T-helper 9 cell (primary cell): ENCODE results near the gene PLXNC1.

ENCODE experiments used
- DNase-seq: peaks from one replicate; pipeline ENCODE4 v3.0.0-alpha.2; 2020

PLXNC1 gene

DNA sequence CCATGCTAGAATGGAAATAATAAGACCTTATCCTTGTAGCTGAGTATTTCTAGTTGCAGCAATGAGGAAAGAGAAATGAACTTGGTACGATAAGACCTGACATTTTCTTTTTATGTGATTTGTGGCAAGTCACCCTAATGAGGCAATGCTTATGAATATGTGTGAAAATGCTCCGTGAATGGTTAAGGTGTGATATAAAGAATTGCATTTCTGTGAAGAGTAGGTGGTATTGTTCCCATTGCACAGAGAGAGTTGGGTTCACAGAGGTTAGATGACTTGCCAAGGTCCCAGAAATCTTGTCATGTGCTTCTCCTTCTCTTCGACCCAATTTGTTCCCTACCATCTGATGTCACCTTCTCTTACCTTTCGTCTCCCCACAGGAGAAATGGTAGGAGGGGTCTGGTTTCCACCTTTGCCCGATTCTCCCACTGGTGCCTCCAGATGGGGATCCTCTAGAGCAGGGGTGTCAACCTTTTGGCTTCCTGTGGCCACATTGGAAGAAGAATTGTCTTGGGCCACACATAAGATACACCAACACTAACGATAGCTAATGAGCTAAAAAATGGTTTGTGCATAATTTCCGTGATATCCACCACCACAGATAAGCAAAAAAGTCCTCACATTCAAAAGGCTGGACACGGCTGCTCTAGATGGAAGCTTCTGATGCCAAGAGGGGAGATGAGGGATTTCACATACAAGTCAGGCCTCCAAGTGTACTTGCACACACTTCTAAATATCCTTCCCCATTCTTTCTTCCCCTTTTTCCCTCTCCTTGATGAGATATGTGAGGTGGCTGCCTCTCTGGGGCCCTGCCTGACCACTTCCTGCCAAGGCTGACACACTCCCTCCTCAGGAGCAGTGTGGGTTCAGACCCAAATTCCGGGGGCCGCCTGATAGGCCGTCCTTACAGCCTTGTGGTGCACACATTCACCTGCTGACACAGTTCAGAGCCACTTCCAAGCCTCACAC, 96.1 kb downstream of the PLXNC1 start:
- peak; percentile 5 for DNase-seq

DNA sequence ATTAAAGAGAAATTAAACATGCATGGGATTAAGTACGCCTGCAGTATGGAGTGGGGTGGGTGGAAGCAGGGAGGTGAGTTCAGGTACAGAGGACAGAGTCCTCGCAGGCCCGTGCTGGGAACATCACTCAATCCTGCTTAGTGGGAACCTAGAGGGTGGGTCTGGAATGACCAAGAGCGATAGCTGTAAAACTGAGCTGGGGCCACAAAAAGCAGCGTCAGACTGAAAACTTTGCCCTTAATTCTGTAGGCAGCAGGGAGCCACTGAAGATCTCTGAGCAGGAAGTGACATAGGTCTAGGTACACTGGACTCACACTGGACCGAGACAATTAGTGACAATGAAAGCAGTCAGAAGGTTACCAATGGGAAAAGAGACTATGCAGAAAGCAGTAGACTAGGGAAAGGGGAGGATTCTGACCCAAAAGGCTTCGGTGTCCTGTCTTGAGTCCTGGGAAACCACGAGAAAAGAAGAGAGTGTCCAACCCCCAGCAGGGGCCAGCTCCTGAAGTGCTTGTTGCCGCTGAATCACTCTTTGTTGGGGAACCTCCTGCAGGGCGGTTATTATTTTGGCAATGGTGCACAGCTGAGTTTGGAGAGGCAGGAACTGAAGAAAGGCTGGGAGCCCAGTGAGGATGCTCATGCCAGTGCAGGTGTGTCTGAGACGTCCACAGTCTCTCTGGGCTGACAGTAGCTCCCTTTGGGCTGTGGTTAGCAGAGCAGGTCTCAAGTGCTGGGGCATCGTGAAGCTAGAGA, 97.4 kb downstream of the PLXNC1 start:
- DNase-seq = no peak

DNA sequence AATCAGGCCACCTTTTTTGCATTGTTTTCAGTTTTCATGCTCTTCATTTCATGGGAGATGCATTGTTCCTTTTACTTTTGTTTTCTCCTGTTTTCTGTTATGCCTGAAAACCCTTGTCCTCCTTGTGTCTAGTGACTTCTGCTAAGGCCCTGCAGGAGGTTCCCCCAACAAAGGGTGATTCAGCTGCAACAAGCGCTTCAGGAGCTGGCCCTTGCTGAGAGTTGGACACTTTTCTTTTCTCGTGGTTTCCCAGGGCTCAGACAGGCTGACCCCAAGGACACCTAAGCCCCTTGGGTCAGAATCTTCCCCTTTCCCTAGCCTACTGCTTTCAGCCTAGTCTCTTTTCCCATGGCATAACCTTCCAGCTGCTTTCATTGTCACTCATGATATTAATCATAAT, 98.9 kb downstream of the PLXNC1 start:
- DNase-seq = no peak

DNA sequence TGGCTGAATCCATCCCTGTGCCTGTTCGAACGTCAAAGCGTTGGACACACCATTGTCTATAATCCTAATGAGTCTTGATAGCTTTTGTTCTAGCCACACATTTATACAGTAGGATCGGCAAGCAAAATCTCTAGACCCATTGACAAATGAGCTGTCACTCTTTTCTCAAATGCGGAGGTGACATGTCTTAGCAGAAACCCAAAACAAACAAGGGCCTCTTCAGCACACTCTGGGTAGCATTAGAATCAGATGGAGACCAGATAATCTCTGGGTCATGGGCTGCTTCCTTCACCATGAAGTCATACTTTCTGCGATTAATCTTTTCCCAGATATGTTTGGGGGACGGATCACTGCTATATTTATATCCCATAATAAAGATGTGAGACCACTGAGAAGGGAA, 100.2 kb downstream of the PLXNC1 start:
- DNase-seq = no peak

DNA sequence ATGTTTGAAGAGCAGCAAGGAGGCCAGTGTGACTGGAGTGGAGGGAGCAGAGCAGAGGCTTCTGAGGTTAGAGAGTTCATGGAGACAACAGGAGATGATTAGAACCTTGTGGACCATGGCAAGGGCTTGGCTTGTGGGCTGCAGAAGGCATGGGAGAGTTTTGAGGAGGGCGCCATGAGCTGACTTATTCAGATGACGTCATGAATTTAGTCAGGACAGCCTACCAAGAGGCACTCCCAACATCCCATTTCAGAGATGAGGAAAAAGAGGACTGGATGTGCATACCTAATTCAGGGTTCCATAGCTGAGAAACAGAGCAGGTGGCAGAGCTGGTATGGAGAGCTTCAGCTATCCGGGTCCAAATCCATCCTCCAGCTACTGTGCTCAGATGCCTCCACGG, 101.8 kb downstream of the PLXNC1 start:
- DNase-seq = no peak

DNA sequence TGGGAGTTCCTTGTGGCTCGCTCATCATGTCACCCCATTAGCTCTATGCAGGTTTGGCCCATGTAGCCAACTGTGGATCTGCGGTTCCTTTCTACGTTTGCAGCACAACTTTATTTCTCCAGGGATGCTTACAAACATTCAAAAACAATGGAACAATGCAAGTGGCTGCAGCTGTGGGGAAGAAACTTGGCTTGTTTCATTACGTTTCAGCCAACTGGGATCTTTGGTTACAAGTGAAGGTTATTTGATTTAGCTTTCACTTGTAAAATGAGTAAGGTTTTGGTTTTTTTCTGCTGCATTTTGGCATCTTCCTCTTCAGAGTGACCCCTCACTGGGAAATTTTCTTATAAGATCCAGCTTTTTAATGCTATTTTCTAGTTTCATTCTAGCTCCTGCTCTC, 105.9 kb downstream of the PLXNC1 start:
- no peak for DNase-seq

DNA sequence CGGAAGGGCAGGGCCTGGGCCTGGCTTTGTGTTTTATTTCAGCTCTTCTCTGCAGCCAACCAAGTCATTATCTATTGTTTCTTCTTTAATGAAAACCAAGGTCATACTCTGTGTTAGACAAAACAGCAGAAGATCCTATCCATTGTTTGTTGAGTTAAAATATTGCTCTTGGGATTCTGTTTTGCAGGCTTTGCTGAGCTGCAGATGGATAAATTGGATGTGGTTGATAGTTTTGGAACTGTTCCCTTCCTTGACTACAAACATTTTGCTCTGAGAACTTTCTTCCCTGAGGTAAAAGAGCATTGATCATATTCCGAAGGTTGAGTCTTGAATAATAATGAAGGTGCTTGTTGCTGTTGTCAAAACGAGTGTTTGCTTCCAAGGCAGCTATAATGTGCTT, 106.6 kb downstream of the PLXNC1 start:
- no peak for DNase-seq

DNA sequence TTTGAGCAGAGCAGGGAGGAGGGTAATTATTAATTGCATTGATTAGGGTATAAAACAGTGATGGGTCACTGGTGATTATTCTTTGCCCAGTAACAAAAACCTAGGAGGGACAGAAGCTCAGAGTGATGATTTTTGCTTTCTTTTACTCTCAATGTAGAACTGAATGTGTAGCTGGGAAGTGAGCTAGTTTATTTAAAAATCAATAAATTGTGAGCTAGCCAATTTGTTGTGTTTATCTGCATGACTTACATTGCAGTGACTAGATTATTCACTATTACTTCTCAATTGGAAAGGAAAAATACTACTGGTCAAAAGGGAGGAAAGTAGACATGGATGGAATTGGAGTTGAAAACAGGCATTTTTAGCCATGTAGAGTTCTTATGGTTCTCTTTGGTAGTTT, 107.1 kb downstream of the PLXNC1 start:
- no peak for DNase-seq

DNA sequence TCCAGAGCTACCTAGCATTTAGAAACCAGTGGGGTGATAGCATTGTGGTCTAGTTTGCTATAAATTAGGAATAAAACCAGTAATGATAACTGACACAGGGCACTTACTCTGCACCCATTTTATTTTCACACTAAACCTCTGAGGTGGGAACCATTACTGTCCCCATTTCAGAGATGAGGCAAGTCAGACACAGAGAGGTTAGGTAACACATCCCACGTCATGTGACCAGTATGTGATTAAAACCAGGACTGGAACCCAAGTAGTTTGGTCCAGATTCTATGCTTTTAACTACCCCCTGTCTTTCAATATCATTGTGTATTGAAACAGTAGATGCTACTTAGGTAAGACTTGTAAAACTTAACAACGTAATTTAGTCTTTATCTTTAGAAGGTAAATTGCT, 110.2 kb downstream of the PLXNC1 start:
- DNase-seq = no peak

DNA sequence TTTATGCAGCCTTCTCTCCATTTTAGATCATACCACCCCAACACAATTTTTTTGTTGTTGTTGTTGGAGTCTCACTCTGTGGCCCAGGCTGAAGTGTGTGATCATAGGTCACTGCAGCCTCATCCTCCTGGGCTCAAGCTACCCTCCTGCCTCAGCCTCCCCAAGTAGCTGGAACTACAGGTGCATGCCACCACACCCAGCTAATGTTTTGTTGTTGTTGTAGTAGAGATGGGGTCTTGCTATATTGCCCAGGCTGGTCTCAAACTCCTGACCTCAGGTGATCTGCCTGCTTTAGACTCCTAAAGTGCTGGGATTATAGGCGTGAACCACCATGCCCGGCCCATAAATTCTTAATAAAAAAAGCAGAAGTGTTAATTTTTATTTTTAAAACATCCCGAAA, 111.6 kb downstream of the PLXNC1 start:
- no peak for DNase-seq

DNA sequence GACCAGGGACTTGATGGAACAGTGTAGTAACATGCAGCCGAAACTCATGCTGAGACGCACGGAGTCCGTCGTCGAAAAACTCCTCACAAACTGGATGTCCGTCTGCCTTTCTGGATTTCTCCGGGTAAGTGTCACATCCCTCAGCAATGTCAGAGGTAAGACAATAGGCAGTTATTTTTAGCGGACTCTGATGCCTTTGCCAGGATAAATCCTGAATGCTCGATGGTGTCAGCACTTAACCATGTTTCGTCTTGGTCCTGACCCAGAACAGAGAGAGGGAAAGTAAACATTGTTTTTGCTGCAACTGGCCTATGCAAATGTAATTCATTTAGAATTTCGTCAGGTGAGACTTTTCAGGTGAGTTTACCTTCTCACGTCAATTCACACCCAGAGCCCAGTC, 112.3 kb downstream of the PLXNC1 start:
- no peak for DNase-seq

DNA sequence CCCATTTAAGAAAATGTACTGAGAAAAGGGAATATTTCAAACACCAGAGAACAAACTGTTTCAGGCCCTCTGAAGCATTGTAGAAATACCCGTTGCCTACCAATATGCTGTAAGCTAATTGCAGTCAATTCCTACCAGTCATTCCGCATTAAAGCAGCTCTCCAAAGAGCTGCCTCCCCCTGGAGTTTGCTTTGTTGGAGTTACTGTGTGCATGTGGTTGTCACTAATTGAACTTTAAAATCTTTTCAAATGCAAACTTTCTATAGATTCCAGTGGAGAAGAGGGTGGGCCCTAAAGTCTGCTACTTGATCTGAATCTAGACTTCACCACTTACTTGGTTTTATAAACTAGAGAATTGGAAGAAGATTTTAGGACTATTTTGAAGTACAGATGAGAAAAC, 112.7 kb downstream of the PLXNC1 start:
- no peak for DNase-seq

DNA sequence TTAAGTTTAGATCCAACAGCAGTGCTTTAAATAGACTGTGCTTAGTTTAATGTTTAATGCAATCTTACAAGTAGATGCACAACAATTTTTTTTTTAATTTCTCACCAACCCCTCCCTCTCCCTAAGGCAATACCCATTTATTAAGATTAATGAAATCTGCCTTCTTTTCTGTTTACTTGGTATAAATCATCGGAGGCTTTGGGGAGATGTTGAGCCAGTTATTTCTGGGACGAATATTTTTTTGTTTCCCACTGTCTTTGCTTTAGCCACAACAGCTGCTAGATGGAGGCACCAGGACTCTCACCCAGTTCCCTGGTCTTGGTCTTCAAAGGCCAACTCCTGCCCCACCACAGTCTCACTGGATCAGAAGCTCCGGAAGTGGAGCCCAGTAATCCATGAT, 113.4 kb downstream of the PLXNC1 start:
- no peak for DNase-seq

DNA sequence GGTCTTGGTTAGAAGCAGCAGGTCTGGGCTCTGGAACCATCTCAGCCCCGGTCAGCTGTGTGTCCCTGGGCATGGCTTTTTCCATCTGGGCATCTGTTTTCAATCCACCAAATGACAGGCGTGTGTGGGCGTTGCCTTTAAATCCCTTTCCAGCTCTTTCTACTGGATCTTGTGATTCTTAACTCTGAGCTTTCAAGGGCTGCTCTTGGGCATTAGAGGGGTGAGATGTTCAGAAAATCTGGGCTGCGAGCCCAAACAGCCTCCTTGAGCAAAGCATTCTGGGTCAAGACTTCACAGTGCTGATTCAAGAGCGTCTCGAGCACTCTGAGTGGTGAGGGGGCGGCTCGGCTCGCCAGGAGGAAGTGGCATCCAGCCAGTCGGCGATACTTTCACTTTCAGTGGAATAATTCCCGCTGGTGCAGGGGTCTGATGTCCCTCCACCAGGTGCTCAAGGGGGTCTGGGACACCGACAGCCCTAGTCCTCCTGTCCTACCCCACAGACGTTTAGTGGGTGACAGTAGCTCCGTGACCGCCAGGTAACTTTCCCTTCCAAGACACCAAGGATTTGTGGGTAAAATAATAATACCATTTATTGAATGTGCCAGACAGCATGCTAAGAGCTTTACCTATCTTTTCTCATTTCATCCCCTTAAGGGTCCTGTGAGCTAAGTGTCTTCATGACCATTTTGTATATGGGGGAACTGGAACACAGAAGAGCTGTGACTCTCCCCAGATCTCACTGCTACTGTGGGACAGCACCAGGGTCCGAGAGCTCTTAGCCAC, 114.0 kb downstream of the PLXNC1 start:
- peak; percentile 48 for DNase-seq

DNA sequence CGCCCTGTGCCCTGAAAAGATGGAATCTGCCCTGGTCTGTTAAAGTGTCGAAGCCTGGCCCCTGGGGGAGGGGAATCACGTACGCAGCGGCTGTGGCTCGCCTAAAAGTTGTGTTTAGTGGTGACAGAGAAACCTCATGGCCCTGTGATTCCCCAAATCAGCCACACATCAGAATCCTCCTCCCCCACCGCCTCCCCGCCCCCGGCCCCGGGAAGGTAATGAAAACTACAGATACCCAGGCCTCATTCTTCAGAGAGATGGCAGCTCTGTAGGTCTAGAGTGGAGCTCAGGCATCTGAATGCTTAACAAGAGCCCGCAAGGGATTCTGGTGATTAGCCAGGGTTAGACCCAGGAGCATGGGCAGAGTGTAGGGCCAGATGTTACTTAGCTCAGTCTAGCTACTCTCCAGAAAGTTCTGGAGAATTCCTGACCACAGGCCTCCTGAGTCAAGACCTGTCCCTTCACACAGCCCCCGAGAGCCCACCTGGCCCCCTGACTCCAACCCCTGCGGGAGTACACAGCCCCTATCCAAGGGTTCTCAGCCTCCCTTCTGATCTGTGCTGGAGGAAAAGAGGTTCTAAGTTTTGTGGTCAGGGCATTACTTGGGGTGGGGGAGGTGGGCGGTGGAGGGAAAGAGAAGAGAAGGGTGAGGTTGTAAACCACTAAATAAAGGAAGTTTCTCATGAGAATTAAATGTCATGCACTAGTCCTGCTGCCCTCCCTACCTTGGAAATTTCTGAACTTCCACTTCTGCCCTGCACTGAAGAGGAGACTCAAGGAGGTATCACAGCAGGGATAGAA, 114.8 kb downstream of the PLXNC1 start:
- DNase-seq = peak; percentile 37

DNA sequence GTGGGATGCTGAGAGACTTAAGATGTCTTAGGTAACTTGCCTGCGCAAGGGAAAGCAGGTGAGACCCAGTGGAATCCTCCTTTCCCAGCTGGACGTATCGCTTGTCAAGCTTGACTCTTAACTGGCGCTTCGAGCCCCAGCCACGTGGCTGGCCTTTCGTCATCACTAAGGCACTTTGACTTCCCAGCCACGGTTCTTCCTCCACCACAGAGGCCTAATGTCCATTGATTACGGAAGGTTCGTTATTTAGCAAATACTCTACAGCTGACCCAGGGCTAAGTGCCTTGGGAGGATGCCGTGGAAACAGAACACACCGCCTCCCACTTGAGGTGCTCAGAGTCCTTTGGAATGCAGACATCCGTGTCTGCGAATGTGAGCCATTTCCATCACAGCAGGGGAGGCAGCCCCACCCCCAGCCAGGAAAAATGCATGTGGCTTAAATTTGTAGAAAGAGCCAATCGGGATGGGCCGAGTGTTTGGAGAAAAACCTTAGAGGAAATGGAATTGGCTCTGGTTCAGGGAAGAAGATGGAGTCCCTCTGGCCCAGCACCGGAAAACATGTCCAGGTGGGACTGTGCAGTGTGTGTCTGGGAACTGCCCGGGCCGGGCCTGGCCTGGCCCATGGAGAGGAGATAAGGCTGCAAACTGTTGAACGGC, 115.7 kb downstream of the PLXNC1 start:
- DNase-seq = no peak

DNA sequence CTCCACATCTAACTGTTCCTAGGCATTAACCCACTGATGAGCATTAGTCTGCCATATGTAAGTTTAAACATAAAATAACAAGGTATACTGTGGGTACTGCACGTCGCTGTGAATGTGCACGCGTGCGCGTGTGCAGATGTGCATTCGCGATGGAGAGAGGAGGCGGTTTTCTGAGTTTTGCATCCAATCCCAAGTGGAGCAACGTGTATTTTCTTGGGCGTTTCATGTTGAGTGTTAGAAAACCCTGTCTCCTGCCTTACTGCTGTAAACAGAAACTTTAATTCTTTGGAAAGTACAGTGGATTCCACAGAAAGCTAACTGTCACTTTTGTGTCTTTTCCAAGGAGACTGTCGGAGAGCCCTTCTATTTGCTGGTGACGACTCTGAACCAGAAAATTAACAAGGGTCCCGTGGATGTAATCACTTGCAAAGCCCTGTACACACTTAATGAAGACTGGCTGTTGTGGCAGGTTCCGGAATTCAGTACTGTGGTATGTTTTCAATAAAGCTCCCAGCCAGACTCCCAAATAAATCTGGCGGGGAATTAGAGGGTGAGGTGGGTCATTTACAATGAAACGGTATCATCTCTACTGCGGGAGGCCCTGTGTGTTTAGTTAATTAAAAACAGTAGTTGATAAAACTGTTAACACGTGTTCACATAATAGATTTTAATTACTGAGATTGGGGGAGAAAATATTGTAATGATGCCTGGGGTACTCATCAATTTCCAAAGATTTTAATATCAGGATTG, 116.5 kb downstream of the PLXNC1 start:
- no peak for DNase-seq

DNA sequence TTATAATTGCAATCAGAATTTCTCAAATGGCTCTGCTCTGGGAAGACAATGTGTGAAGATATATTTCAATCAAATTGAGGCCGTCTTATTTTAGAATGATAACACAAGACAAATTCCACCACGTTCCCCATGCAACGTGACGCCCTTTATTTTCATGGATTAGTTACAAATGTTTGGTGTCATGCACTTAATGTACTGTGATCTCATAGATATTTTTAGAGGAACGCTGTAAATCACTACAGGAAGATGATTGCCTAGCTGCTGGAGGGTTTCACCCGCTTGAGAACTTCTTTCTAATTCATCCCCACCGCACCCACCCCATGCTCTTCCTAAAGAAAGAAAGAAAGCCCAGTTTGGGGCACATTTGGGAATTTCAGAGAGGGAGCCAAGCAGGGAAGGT, 117.2 kb downstream of the PLXNC1 start:
- DNase-seq = no peak

DNA sequence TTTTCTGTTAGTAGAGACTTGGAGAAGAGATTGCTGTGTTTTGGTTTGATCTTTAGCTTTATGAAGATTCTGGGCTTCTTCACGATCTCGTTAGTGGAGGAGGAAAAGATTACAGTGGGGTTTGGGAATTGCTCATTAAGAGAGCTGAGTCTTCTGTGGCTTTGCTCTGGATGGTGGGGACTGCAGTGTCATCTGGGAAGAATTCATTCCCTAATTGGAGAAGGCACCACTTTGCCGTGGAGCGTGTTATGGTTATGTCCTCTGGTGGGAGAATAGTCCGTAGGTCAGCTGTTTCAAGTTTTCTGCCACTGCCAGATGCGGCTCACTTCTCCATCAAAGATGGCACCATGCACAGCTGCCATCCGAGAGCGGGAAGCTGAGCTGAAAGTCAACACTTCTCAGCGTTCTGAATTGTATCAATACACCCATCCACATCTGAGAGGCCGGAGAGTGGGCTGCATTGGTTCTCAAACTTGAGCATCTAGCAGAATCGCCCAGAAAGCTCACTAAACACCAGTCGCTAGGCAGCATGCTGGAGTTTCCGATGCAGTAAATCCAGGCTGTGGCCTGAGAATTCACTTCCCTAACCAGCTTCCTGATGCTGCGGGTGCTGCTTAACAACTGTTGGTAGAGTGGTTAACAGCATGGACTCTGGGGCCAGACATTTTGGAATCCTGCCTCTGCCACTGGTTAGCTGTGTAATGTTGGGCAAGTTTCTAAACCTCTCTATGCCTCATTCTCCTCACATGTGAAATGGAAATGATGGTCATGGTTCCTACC, 117.8 kb downstream of the PLXNC1 start:
- no peak for DNase-seq
